Measurements from ENCODE around the gene LRRK1.

- TF ChIP-seq CTCF (IDR thresholded peaks at IDR 0.05) (no peak), NRF1 (IDR thresholded peaks at IDR 0.05; ENCODE audit: low read depth, low read length) (no peak), ZBTB33 (IDR thresholded peaks at IDR 0.05; ENCODE audit: borderline replicate concordance, low read depth) (no peak), POLR2AphosphoS5 (IDR thresholded peaks at IDR 0.05; ENCODE audit: low read depth, low read length) (no peak), MAX (IDR thresholded peaks at IDR 0.05; ENCODE audit: low read depth) (no peak)
These were observed 168.1 kb downstream of the LRRK1 start for GRCh38 chr15:101087172-101087769.
